KG1 (cell line): ENCODE results near the gene SH3BGRL2.

Source experiments
- DNase-seq: peaks from one replicate; lab custom pipeline; 2025; lab: John Stamatoyannopoulos, UW

SH3BGRL2 gene

GRCh38 chr6:79699606-79700005 lies 68.5 kb downstream of the SH3BGRL2 start:
- DNase-seq: no peak

GRCh38 chr6:79702691-79703090 lies 71.6 kb downstream of the SH3BGRL2 start:
- no peak for DNase-seq

- no peak for DNase-seq
These were observed 73.1 kb downstream of the SH3BGRL2 start for GRCh38 chr6:79704200-79704599.

DNA sequence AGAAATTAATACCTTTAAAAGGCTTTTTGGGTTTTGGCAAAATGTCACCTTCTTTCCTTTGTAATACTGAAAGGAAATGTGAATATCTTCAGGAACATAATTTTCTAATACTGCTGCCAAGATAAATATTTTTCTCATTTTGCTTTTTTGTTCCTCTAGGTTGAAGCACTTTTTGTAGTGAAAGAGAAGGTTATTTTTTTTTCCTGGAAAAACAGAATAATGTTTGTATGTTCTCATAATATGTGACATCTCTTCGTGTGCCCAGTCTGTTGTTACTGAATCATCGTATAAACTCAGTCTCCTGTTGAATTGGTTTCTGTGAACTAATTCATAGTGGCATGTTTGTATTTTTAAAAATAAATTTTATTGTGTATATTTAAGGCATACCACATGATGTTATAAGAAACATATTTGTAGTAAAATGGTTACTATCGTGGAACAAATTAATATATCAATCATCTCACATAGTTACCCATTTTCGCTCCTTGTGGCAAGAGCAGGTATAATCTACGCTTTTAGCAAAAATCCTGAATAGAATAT lies 74.4 kb downstream of the SH3BGRL2 start:
- no peak for DNase-seq

- no peak for DNase-seq
These were observed 75.4 kb downstream of the SH3BGRL2 start for GRCh38 chr6:79706527-79706926.

DNA sequence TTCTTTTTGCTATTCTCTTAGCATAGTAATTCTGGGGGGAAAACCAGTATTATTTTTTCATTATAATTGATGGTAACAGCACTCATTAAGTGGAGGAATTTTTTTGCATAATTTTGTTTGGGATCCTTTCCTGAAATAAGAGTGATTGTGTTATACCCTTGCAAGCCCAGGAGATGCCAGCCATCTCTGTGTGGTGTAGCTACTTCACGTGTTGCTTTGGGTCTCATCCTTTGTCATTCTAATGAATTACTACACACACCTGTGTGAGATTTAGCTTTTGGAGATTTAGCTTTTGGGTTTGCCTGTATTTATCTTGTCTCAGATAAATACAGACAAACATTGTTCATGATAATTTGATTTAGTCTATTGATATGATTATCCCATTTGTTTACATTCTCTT lies 76.5 kb downstream of the SH3BGRL2 start:
- no peak for DNase-seq

DNA sequence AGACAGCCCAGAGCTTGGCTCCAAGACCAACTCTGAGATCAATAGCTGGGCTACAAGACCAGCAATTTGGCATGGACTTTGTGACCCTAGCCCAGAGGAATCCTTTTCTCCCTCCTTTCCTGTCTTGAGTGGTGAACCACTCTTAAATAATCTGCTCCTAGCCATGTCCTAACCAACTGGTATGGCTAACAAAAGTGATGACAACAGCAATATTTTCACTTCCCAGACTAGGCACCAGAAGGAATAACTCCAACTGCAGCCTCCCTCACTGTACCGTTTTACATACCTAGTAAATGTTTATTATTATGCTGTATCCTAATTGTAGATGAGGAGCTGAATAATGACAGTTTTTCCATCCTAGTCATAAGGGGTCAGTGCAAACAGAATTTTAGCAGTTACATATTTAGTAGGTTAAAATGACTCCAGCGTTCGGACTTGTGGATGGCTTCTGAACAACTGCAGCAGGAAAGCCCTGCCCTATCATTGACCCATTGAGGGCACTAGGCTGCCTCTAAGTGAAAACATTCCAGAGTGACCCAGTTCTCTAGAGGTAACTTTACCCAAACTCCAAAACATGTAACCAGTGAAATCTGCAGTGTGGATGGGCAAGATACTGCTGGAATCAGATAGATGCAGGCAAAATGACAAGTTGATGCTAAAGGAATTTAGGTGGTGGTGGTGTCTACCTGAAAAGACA lies 77.1 kb downstream of the SH3BGRL2 start:
- no peak for DNase-seq

- no peak for DNase-seq
These were observed 79.0 kb downstream of the SH3BGRL2 start for GRCh38 chr6:79710127-79710526.

GRCh38 chr6:79711167-79711566 lies 80.0 kb downstream of the SH3BGRL2 start:
- no peak for DNase-seq

- DNase-seq: no peak
These were observed 81.0 kb downstream of the SH3BGRL2 start for GRCh38 chr6:79712144-79712543.

DNA sequence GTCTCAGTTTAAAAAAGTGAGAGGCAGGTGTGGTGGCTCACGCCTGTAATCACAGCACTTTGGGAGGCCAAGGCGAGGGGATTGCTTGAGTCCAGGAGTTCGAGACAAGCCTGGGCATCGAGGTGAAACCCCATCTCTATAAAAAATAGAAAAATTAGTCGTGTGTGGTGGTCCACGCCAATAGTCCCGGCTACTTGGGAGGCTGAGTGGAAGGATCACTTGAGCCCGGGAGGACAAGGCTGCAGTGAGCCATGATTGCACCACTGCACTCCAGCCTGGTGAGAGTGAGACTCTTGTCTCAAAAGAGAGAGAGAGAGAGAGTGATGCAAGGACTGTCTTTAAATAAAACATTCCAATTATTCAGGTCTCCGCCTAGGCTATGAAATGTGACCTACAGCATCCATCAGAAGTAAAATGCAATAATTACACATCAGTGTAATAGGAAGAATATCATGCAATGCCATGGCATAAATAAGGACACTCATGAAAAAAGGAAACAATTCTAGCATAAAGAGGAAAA lies 81.5 kb downstream of the SH3BGRL2 start:
- DNase-seq: no peak

DNA sequence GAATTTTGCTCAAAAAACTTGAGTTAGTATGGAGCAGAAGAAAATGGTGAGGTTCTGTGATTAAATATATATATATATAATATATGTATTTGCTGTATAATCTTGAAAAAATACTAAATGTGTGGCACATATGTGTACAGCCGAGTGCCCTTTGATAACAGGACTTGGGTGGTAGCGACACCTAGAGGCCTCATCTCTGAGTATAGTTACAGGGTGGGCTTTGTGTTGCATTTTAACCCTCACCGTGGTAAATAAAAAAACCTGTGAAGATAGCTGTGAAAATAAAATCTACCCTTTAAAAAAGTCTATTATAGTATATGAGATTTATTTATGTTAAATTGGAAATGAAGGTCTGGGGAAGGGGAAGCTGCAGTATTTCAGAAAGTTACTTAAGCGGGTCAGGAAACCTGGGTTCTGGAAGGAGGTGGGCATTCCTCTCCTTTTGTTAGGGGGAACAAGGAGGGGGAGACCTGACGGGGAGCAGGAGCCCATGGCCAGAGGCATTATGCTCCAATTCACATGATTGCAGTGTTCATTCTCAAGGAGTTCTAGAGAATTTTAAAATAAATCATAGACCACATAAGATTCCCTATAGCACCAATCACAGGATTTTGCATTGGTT lies 82.7 kb downstream of the SH3BGRL2 start:
- DNase-seq: no peak

GRCh38 chr6:79717989-79718388 lies 86.9 kb downstream of the SH3BGRL2 start:
- no peak for DNase-seq

DNA sequence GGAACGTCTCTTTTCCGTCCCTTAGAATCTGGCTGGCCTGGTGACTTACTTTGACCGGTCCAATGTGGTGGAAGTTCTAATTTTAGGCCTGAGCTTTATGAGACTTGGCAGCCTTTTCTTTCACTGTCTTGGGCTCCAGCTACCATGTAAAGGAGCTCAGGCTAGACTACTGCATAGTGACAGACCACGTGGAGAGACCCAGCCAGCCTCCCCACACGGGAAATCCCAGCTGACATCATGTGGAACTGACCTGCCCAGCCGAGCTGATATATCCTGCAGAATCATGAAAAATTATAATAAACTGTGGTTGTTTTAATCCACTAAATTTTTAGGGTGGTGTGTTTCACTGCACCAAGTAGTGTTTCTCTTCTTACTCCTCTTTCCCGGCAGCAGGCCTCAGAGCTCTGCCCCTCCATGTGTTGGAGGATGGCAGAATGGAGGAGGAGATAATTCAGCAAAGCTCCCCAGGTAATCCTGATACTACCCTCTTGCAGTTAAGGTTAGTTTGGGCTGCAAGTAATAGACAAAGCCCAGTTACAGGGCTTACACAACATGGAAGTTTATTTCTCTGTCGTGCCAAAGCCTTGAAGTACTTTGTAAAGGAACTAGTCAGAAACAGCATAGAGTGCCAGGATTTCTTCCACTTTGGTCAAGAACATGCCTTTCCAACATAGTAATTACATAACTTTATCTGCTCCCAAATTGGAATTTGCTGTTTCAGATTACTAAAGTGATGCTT lies 87.5 kb downstream of the SH3BGRL2 start:
- DNase-seq: no peak

DNA sequence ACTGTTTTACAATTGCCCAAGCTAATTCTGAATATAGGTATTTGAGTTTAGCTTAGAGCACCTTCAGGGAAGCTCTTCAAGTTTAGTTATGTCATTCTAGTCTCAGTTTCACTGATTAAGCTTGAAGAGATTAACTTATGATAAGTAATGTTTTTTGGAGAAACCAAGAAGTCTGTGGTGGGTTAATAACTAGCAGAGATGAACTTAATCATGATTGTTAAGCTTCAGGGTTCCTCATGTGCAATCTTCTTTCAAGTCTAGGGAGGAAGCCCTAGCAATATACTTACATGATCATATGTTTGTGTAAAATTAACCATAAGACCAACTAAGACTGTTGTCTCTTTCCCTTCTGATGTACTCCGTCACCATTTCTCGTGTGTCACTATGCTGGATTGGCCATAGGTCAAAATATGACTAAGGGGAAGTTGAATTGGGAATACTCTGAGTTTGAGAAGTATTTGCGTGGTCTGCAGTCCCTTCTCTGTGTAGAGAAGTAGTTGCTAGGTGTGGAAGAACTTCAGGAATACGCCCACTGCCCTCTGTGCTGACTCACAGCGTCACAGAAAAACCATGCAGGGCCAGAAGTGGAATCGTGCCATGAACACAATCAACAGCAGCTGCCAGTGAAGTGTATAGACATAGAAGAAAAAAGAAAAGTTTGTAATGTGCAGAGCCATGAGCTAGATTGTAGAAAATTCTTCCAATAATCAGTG lies 88.3 kb downstream of the SH3BGRL2 start:
- DNase-seq: no peak

DNA sequence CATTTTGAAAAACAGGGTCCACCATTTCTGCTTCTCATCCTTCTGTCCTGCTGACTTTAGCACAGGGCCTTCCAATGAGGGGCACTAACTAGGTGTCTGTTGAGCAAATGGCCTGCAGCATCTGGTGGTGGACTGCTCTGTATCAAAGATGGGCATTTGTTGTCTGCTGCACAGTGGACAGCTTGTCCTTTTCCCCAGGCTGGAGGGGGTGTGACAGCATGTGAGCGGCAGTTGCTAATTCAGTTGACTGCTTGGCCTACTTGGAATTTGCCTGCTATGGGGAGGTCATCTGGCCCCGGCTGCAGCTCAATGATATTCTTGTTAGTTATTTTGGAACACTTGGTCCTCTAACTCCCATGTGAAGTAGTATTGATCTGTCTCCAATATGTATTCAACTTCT lies 93.7 kb downstream of the SH3BGRL2 start:
- no peak for DNase-seq

- no peak for DNase-seq
These were observed 100.3 kb downstream of the SH3BGRL2 start for GRCh38 chr6:79731471-79731870.

DNA sequence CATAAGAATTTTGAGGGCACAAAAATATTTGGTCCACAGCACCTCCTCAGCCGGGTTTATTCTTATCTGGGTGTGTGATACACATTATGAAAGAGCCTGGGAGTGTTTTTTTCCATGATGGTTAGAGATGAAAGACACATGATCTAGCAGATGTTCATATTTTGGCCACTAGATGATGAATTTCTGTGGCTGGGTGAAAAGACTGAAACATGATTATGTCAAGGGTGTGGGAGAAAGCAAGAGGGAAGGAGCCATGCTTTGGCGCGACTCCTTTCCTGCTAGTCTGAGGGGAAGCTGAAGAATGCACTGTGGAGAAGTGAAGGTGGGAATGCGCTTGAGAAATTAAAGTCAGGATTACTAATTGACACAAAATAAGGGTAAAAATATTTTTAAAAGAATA lies 102.3 kb downstream of the SH3BGRL2 start:
- no peak for DNase-seq

- no peak for DNase-seq
These were observed 103.2 kb downstream of the SH3BGRL2 start for GRCh38 chr6:79734374-79734773.

DNA sequence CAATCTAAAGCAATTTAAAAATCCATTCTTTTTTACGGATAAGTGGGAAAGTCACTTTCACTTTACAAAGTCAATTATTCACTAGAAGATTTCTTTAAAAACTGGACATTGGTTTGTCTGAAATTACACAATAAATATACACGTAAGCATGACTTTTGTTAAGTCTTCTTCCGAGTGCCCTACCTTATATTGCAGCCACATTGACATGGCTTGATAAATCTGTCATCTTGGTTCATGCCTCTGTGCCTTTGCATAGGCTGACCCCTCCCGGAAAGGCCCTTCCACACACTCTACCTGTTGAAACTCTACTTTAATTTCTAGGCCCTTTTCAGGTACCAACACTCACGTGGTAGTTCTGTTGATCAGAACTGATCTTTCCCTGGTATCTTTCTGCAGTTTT lies 104.1 kb downstream of the SH3BGRL2 start:
- DNase-seq: no peak

DNA sequence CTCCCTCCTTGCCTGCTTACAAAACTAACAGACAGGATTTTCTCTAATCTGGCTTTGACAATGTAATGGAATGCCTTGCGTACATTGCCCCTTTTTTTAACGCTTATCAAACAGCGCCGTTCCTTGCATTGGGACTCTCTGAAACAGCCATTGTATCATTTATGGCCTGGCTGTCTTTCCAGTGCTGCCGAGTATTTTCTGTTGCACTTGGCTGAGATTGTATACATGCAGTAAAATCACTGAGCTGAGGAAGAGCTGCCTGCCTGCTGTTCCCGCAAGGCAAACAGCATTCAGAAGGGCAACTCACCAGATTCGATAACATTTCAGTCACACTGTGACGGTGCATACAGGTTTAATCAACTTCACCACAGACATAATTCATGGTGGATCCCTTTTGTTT lies 106.0 kb downstream of the SH3BGRL2 start:
- DNase-seq: no peak

GRCh38 chr6:79742030-79742429 lies 110.9 kb downstream of the SH3BGRL2 start:
- no peak for DNase-seq
